Right lobe of liver (tissue), 6 donors: Measurements from ENCODE around the gene PTCD3. TPM values are rescaled to one million over a fixed set of nuclear protein-coding genes. Genes with fewer than 3 reads are reported as not detected.

Source experiments
- ATAC-seq, 4 donors: fragments of 200-7000 bp; cut with Tn5 transposase; one replicate each; pipeline ENCODE4 v1.9.1; 2020; ENCODE audit warnings: mild to moderate bottlenecking in 4 of 4, moderate library complexity in 4 of 4
- DNase-seq, 3 donors: peaks; one replicate each; pipeline ENCODE4 v3.0.0-alpha.2; 2020
- H3K27ac ChIP-seq, 3 donors: fragments of 200-600 bp; one replicate each; pipeline ENCODE4 v1.8.0; 2022
- H3K27me3 ChIP-seq, 2 donors: fragments of 200-600 bp; one replicate each; pipeline ENCODE4 v1.8.0; 2022
- H3K36me3 ChIP-seq, 4 donors: fragments of 200-600 bp; sonication (generic) in 1 of 4; one replicate each; pipeline versions ENCODE4 v1.5.1 to v1.8.0; 2017 to 2022; ENCODE audit warnings: control low read depth in 1 of 4
- H3K4me1 ChIP-seq, 4 donors: fragments of 200-600 bp; sonication (generic) in 1 of 4; one replicate each; pipeline versions ENCODE4 v1.5.1 to v1.8.0; 2017 to 2022; ENCODE audit warnings: control low read depth in 1 of 4
- H3K4me3 ChIP-seq, 3 donors: fragments of 200-600 bp; one replicate each; pipeline ENCODE4 v1.8.0; 2022
- H3K9me3 ChIP-seq, 4 donors: fragments of 200-600 bp; sonication (generic) in 1 of 4; one replicate each; pipeline versions ENCODE4 v1.5.1 to v1.8.0; 2017 to 2022; ENCODE audit warnings: control low read depth in 1 of 4
- CTCF ChIP-seq, 4 donors: fragments of 200-600 bp in 3 of 4; fragments of 450-650 bp in 1 of 4; IDR thresholded peaks; one replicate each; pipeline versions ENCODE4 v1.5.1 to v1.8.0; 2016 to 2022; ENCODE audit warnings: antibody characterized with exemption in 4 of 4, mild to moderate bottlenecking in 2 of 4
- POLR2A ChIP-seq: fragments of 450-650 bp; IDR thresholded peaks from one replicate; pipeline ENCODE4 v1.6.1; 2017; ENCODE audit warnings: antibody characterized with exemption, mild to moderate bottlenecking
- WGBS: methylation state at CpG from one replicate; pipeline ENCODE4 v1.1.6; 2018; ENCODE audit warnings: low coverage, low lambda C conversion rate; ENCODE audit not compliant: insufficient coverage; ENCODE audit errors: missing lambda C conversion rate; 5-methylcytosine and 5-hydroxymethylcytosine counted together
- intact Hi-C, 2 donors: fragments of 100-400 bp; cut with DNase I; formaldehyde crosslinking; loops; one replicate each; pipeline versions ENCODE4 v1.11.2 to v1.14.1; 2022
- total RNA-seq, 6 experiments: library from RNA; depleted of rRNA in 2 of 6; stranded (reverse); fragments of >200 nt in 2 of 6; fragmentation: NEBNext Ultra II Directional in 3 of 6; extraction: Animal tissue kit (Norgen Biotek cat#: 25700) in 3 of 6; gene quantifications; one replicate each; pipeline versions ENCODE4 v1.1.0 to v1.2.4, GENCODE V29; 2016 to 2023
- donor health status: DM: no; HTN: yes; CAD: no.
- donor health status: DM: no; HTN: no; CAD: no.
- donor health status: DM: no; HTN: no; CAD: no.
- donor health status: DM: no; HTN: yes; CAD: no.
- donor health status: DM: no; HTN: yes; CAD: no.

The PTCD3 gene
- total RNA-seq, 6 experiments from 2014 or later: 47.6 to 68.2 (median 56.1) TPM

- 94% methylated on average over 5 of the region's 5 CpGs for WGBS
- H3K4me3 ChIP-seq: no peak overlapping the region
- TF ChIP-seq CTCF (IDR thresholded peaks at IDR 0.05): no peak
- TF ChIP-seq POLR2A: no peak
- peaks cover 0 to 14% (median 5%) of the 10 kb centered on the region in 4 donors for H3K36me3 ChIP-seq
- H3K27ac ChIP-seq: no peak overlapping the region
- ATAC-seq (no peak), DNase-seq (no peak)
- peaks cover 0 to 48% (median 21%) of the 10 kb centered on the region in 4 donors for H3K4me1 ChIP-seq
- H3K27me3 ChIP-seq: no peaks in the 10 kb centered on the region
- no peaks in the 10 kb centered on the region for H3K9me3 ChIP-seq
- intact Hi-C loops: no loop called here
Observed at GRCh38 chr2:86075886-86076285, 30.1 kb upstream of the PTCD3 start.

- ATAC-seq (peak; percentile 68 to 74 (median 72)), DNase-seq (no peak)
- Histone ChIP-seq H3K4me1 (peaks cover 0 to 22% (median 10%) of the 10 kb centered on the region in 4 donors), H3K27ac (no peak overlapping the region), H3K4me3 (no peak overlapping the region), H3K9me3 (no peaks in the 10 kb centered on the region), H3K36me3 (peaks cover 0 to 12% (median 5%) of the 10 kb centered on the region in 4 donors), H3K27me3 (no peaks in the 10 kb centered on the region)
- 26% methylated on average over 7 of the region's 7 CpGs for WGBS
- TF ChIP-seq CTCF (IDR thresholded peaks at IDR 0.05): peak; percentile 56 to 65 (median 62)
- TF ChIP-seq POLR2A: no peak
- intact Hi-C loops: no loop called here
Observed at GRCh38 chr2:86078774-86079545, 27.1 kb upstream of the PTCD3 start.

GRCh38 chr2:86079981-86080911 lies 25.8 kb upstream of the PTCD3 start:
- ATAC-seq (peak; percentile 90 to 93 (median 92)), DNase-seq (peak; percentile 85 to 87 (median 87))
- intact Hi-C loops: loop anchor here in 1 of 2 donors (5.0 kb wide), 1 partner anchor 253 kb away; no protein-coding TSS in a partner anchor
- 13% methylated on average over 13 of the region's 14 CpGs for WGBS
- H3K27ac ChIP-seq: peak overlapping the region in 1 of 3 donors; percentile 15
- TF ChIP-seq POLR2A (no peak), CTCF (IDR thresholded peaks at IDR 0.05) (peak; percentile 83 to 92 (median 88))
- no peaks in the 10 kb centered on the region for H3K9me3 ChIP-seq
- no peak overlapping the region for H3K4me3 ChIP-seq
- H3K36me3 ChIP-seq: peaks cover 0 to 10% (median 3%) of the 10 kb centered on the region in 4 donors
- no peaks in the 10 kb centered on the region for H3K27me3 ChIP-seq
- peaks cover 0 to 20% (median 10%) of the 10 kb centered on the region in 4 donors for H3K4me1 ChIP-seq

GRCh38 chr2:86081724-86082123 lies 24.3 kb upstream of the PTCD3 start:
- no peak for DNase-seq
- Histone ChIP-seq H3K4me1 (peaks cover 0 to 20% (median 10%) of the 10 kb centered on the region in 4 donors), H3K27ac (no peak overlapping the region), H3K27me3 (no peaks in the 10 kb centered on the region), H3K36me3 (peaks cover 0 to 15% (median 5%) of the 10 kb centered on the region in 4 donors), H3K9me3 (no peaks in the 10 kb centered on the region), H3K4me3 (no peak overlapping the region)
- no peak for ATAC-seq
- no peak for TF ChIP-seq POLR2A
- no peak for TF ChIP-seq CTCF (IDR thresholded peaks at IDR 0.05)
- intact Hi-C loops: loop anchor here in 1 of 2 donors (5.0 kb wide), 1 partner anchor 254 kb away; no protein-coding TSS in a partner anchor
- 95% methylated on average over 4 of the region's 4 CpGs for WGBS
